Renal cortex interstitium (tissue), 15 donors: Measurements from ENCODE around the gene BCL2L15. TPM values are rescaled to one million over a fixed set of nuclear protein-coding genes. Genes with fewer than 3 reads are reported as not detected.
A peak's percentile ranks its signal among the peaks of the same experiment; 100 is the strongest.

Experiments used
- DNase-seq, 11 donors: peaks; one replicate each; pipeline ENCODE4 v3.0.0-alpha.2; 2013; ENCODE audit warnings: low read depth in 9 of 11, low spot score in 4 of 11; ENCODE audit errors: extremely low read depth in 1 of 11
- long read RNA-seq, 16 experiments: transcript quantifications; one replicate each; lab custom pipeline, GENCODE V29; 2026
- polyA plus RNA-seq, 3 donors: library from polyadenylated mRNA; unstranded; fragments of 120-200 nt; gene quantifications; one replicate each; pipeline ENCODE4 v1.2.1, GENCODE V29; 2013; ENCODE audit not compliant: insufficient read length in 3 of 3

Gene BCL2L15
- polyA plus RNA-seq, result 1 to 10 TPM in 1 of 3 donors, under 1 TPM in 2; 0.47 to 1.2 (median 0.68) TPM
- long read RNA-seq, donor 1, result 0 reads
- long read RNA-seq, donor 2, result 0 reads
- long read RNA-seq, donor 3, result 0 reads
- long read RNA-seq, donor 4, result 0 reads
- long read RNA-seq, donor 5, result 0 reads
- long read RNA-seq, donor 6, result 0 reads
- long read RNA-seq, donor 7, result 0 reads
- long read RNA-seq, donor 8, result 0 reads
- long read RNA-seq, donor 9, result 0 reads
- long read RNA-seq, donor 10, result 0 reads
- long read RNA-seq, donor 11, result 0 reads
- long read RNA-seq, donor 12, partial matches to known transcripts, result 0 of 1 reads
- long read RNA-seq, donor 12, other reads (novel, unspliced or antisense), result 0 of 1 reads
- long read RNA-seq, donor 13, result 0 reads
- long read RNA-seq, donor 14, result 0 reads
- long read RNA-seq, donor 15, partial matches to known transcripts, result 0 of 1 reads
- long read RNA-seq, donor 15, other reads (novel, unspliced or antisense), result 0 of 1 reads
- long read RNA-seq, donor 16, result 0 reads

- DNase-seq, result no peak
Observed at GRCh38 chr1:113887402-113888175, at the start of gene BCL2L15. TSS of gene BCL2L15 (minus strand) at chr1:113887581. CDS start at chr1:113887375, 206 bp downstream.

GRCh38 chr1:113937146-113937545, 49.8 kb upstream of the BCL2L15 start:
- no peak for DNase-seq

GRCh38 chr1:113935970-113936369, 48.6 kb upstream of the BCL2L15 start:
- DNase-seq, result no peak

GRCh38 chr1:113935176-113935575, 47.8 kb upstream of the BCL2L15 start:
- no peak for DNase-seq

GRCh38 chr1:113934511-113935055, 47.2 kb upstream of the BCL2L15 start:
- no peak for DNase-seq

- no peak for DNase-seq
Observed at GRCh38 chr1:113934006-113934405, 46.6 kb upstream of the BCL2L15 start.

- DNase-seq, result no peak
Observed at GRCh38 chr1:113931451-113931851, 44.1 kb upstream of the BCL2L15 start.

- DNase-seq, result peak in 7 of 11 donors; percentile 29 to 62 (median 39)
Observed at GRCh38 chr1:113930499-113931161, 43.2 kb upstream of the BCL2L15 start.

- peak in 5 of 11 donors; percentile 9 to 53 (median 32) for DNase-seq
Observed at GRCh38 chr1:113929750-113930498, 42.5 kb upstream of the BCL2L15 start.

GRCh38 chr1:113928941-113929749, 41.8 kb upstream of the BCL2L15 start, which contains the start of gene HIPK1:
TSS of gene HIPK1 (plus strand) at chr1:113929324.
- DNase-seq, result peak; percentile 81 to 93 (median 91)

- DNase-seq, result peak in 2 of 11 donors; percentile 13 to 30
Observed at GRCh38 chr1:113928187-113928930, 41.0 kb upstream of the BCL2L15 start.

GRCh38 chr1:113924473-113924872, 37.1 kb upstream of the BCL2L15 start:
- DNase-seq, result no peak

- DNase-seq, result no peak
Observed at GRCh38 chr1:113922957-113923356, 35.6 kb upstream of the BCL2L15 start.

GRCh38 chr1:113918243-113918642, 30.9 kb upstream of the BCL2L15 start:
- no peak for DNase-seq

- DNase-seq, result no peak
Observed at GRCh38 chr1:113917400-113918082, 30.2 kb upstream of the BCL2L15 start.

GRCh38 chr1:113916974-113917373, 29.6 kb upstream of the BCL2L15 start:
- DNase-seq, result no peak
